Neural progenitor cell (in vitro differentiated cells): Measurements from ENCODE around the gene ACKR3. TPM values are rescaled to one million over a fixed set of nuclear protein-coding genes. Genes with fewer than 3 reads are reported as not detected.

ENCODE experiments used
- DNase-seq: peaks from one replicate; pipeline ENCODE4 v3.0.0-alpha.2; 2016; ENCODE audit warnings: low spot score
- H2AFZ ChIP-seq: fragments of 200-600 bp; sonication (generic); replicated peaks from 2 replicates; pipeline ENCODE4 v1.6.1; 2016; ENCODE audit warnings: antibody characterized with exemption
- H3F3A ChIP-seq: fragments of 200-600 bp; sonication (generic); 2 replicates; pipeline ENCODE4 v1.6.1; 2016; ENCODE audit warnings: antibody characterized with exemption, low read depth
- H3K27ac ChIP-seq: fragments of 200-600 bp; sonication (generic); 2 replicates; pipeline ENCODE4 v1.5.1; 2016; ENCODE audit warnings: mild to moderate bottlenecking
- H3K27me3 ChIP-seq: fragments of 200-600 bp; sonication (generic); 2 replicates; pipeline ENCODE4 v1.6.1; 2016; ENCODE audit warnings: mild to moderate bottlenecking, moderate library complexity
- H3K36me3 ChIP-seq: fragments of 200-600 bp; sonication (generic); 2 replicates; pipeline ENCODE4 v1.5.1; 2016
- H3K4me1 ChIP-seq: fragments of 200-600 bp; sonication (generic); 2 replicates; pipeline ENCODE4 v1.6.1; 2016; ENCODE audit warnings: mixed run types
- H3K4me2 ChIP-seq: fragments of 200-600 bp; sonication (generic); 2 replicates; pipeline ENCODE4 v1.6.1; 2016
- H3K4me3 ChIP-seq: fragments of 200-600 bp; sonication (generic); 2 replicates; pipeline ENCODE4 v1.5.1; 2016
- H3K79me2 ChIP-seq: fragments of 200-600 bp; sonication (generic); 2 replicates; pipeline ENCODE4 v1.6.1; 2016; ENCODE audit warnings: low read depth
- H3K9ac ChIP-seq: fragments of 200-600 bp; sonication (generic); 2 replicates; pipeline ENCODE4 v1.6.1; 2016
- H3K9me3 ChIP-seq: fragments of 200-600 bp; sonication (generic); 2 replicates; pipeline ENCODE4 v1.5.1; 2016; ENCODE audit warnings: low read depth
- H4K20me1 ChIP-seq: fragments of 200-600 bp; sonication (generic); 2 replicates; pipeline ENCODE4 v1.6.1; 2016; ENCODE audit warnings: low read depth
- H3K27ac Mint-ChIP-seq: 3 replicates; pipeline ENCODE4 v1.8.0; 2021; ENCODE audit warnings: mixed read lengths
- H3K27me3 Mint-ChIP-seq: 2 replicates; pipeline ENCODE4 v1.8.0; 2022; ENCODE audit warnings: low read depth, mild to moderate bottlenecking, inconsistent platforms, moderate library complexity, mixed read lengths; ENCODE audit not compliant: insufficient read depth
- H3K36me3 Mint-ChIP-seq: 3 replicates; pipeline ENCODE4 v1.8.0; 2021; ENCODE audit warnings: mixed read lengths
- H3K4me1 Mint-ChIP-seq: 3 replicates; pipeline ENCODE4 v1.8.0; 2021; ENCODE audit warnings: mixed read lengths
- H3K4me3 Mint-ChIP-seq: 3 replicates; pipeline ENCODE4 v1.8.0; 2021; ENCODE audit warnings: mild to moderate bottlenecking, moderate library complexity, mixed read lengths
- H3K9me3 Mint-ChIP-seq: 3 replicates; pipeline ENCODE4 v1.8.0; 2020; ENCODE audit warnings: mixed read lengths
- CTCF ChIP-seq: fragments of 200-600 bp; sonication (generic); IDR thresholded peaks from 2 replicates; pipeline ENCODE4 v1.5.1; 2017; ENCODE audit warnings: antibody characterized with exemption, mild to moderate bottlenecking
- EZH2 ChIP-seq: fragments of 200-600 bp; sonication (generic); IDR thresholded peaks from 2 replicates; pipeline ENCODE4 v1.6.1; 2017; ENCODE audit warnings: antibody characterized with exemption, mild to moderate bottlenecking, moderate library complexity
- EZH2phosphoT487 ChIP-seq: fragments of 200-600 bp; sonication (generic); IDR thresholded peaks from 2 replicates; pipeline ENCODE4 v1.6.1; 2017; ENCODE audit warnings: antibody characterized with exemption
- total RNA-seq: library from RNA; depleted of rRNA; stranded (reverse); fragments of >200 nt; gene quantifications from 2 replicates; pipeline ENCODE4 v1.2.3, GENCODE V29; 2015; ENCODE audit warnings: low replicate concordance

The ACKR3 gene
- total RNA-seq, 1 donor from 2014 or later: 1.6 TPM

- Histone ChIP-seq H3K9me3 (no peaks in the 10 kb centered on the region), H3K27me3 (no peaks in the 10 kb centered on the region), H3K27ac (no peak overlapping the region), H4K20me1 (no peaks in the 10 kb centered on the region), H2AFZ (no peak overlapping the region), H3K79me2 (no peaks in the 10 kb centered on the region), H3K4me2 (no peak overlapping the region), H3F3A (no peaks in the 10 kb centered on the region), H3K4me3 (no peak overlapping the region), H3K36me3 (no peaks in the 10 kb centered on the region), H3K9ac (no peak overlapping the region), H3K4me1 (peaks cover 4% of the 10 kb centered on the region)
- Mint-ChIP-seq H3K27ac (no peak overlapping the region), H3K27me3 (peaks cover 8% of the 10 kb centered on the region), H3K9me3 (peaks cover 5% of the 10 kb centered on the region), H3K4me3 (no peak overlapping the region), H3K36me3 (no peaks in the 10 kb centered on the region), H3K4me1 (peaks cover 27% of the 10 kb centered on the region)
- no peak for TF ChIP-seq EZH2
- TF ChIP-seq EZH2phosphoT487: no peak
- TF ChIP-seq CTCF: no peak
- DNase-seq: no peak
Observed at GRCh38 chr2:236601316-236602202, 31.9 kb downstream of the ACKR3 start.

DNA sequence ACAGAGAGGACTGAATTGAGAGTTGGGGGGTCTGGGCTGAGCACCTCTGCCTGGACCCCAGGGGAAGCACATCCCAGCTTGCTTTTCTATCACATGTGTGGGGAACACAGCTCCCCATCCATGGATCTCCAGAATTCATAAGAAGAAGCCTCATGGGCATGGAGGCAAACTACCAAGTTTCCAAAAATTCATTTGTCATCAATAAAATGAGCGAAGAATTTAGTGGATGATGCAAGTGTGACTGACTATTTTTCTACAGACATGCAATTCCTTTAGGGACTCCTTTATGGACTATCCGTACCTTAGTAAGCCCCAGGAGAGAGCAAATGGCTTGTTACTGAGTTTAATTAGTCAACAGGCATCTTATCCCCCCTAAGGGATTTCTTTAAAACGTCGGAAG, 33.1 kb downstream of the ACKR3 start:
- Mint-ChIP-seq H3K27me3 (peaks cover 9% of the 10 kb centered on the region), H3K4me3 (no peak overlapping the region), H3K27ac (no peak overlapping the region), H3K9me3 (peaks cover 8% of the 10 kb centered on the region), H3K36me3 (peaks cover 3% of the 10 kb centered on the region), H3K4me1 (peaks cover 27% of the 10 kb centered on the region)
- no peak overlapping the region for H3K27ac ChIP-seq
- H3K9ac ChIP-seq: no peak overlapping the region
- TF ChIP-seq EZH2 (no peak), EZH2phosphoT487 (no peak), CTCF (no peak)
- no peak overlapping the region for H3K4me3 ChIP-seq
- H2AFZ ChIP-seq: no peak overlapping the region
- no peaks in the 10 kb centered on the region for H3F3A ChIP-seq
- no peaks in the 10 kb centered on the region for H4K20me1 ChIP-seq
- H3K9me3 ChIP-seq: no peaks in the 10 kb centered on the region
- no peak overlapping the region for H3K4me2 ChIP-seq
- peaks cover 4% of the 10 kb centered on the region for H3K4me1 ChIP-seq
- H3K27me3 ChIP-seq: no peaks in the 10 kb centered on the region
- DNase-seq: no peak
- H3K36me3 ChIP-seq: no peaks in the 10 kb centered on the region
- no peaks in the 10 kb centered on the region for H3K79me2 ChIP-seq

DNA sequence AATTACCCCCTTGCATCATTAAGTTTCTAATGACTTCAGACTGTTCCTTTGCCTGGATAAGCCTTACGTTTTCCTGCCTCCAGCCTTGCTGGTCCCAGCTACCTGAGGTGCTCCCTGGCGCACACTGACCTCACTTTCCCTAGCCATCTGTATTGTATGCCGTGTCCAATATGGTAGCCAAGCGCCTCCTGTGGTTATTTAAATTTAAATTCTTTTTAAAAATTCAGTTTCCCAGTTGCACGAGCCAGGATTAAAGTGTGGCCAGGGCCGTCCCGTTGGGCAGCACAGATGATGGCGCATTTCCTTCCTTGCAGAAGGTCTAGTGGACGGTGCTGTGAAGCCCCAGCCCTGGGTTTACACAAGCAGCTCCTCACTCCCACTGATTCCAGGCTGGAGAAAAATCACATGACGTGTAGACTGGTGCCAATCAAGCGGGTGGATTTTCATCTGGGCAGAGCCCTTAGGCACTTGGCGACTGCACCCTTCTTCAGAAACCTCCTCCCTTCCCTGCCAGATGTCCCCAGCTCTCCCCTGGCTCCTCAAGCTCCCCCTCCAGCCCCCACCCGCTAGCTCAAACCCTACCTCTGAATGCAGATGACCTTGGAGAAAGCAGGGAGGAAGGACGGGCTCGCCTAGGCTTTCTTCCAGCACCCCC, 33.9 kb downstream of the ACKR3 start:
- no peak overlapping the region for H3K9ac ChIP-seq
- H3F3A ChIP-seq: no peaks in the 10 kb centered on the region
- peaks cover 2% of the 10 kb centered on the region for H3K4me1 ChIP-seq
- peaks cover 3% of the 10 kb centered on the region for H3K36me3 Mint-ChIP-seq
- no peak overlapping the region for H3K27ac ChIP-seq
- no peak for TF ChIP-seq EZH2
- TF ChIP-seq EZH2phosphoT487: no peak
- no peak for TF ChIP-seq CTCF
- no peak overlapping the region for H2AFZ ChIP-seq
- H3K27me3 ChIP-seq: no peaks in the 10 kb centered on the region
- no peaks in the 10 kb centered on the region for H3K79me2 ChIP-seq
- H3K36me3 ChIP-seq: no peaks in the 10 kb centered on the region
- H3K4me3 ChIP-seq: no peak overlapping the region
- H3K27ac Mint-ChIP-seq: no peak overlapping the region
- H3K4me1 Mint-ChIP-seq: peaks cover 27% of the 10 kb centered on the region
- H3K27me3 Mint-ChIP-seq: peaks cover 9% of the 10 kb centered on the region
- no peaks in the 10 kb centered on the region for H3K9me3 ChIP-seq
- H3K9me3 Mint-ChIP-seq: peaks cover 8% of the 10 kb centered on the region
- DNase-seq: no peak
- H4K20me1 ChIP-seq: no peaks in the 10 kb centered on the region
- H3K4me3 Mint-ChIP-seq: no peak overlapping the region
- H3K4me2 ChIP-seq: no peak overlapping the region
